Superior temporal gyrus (tissue), 1 donor: Measurements from ENCODE around the gene GOLGA7B.

Experiments
- DNase-seq: peaks from one replicate; pipeline ENCODE4 v3.0.0-alpha.2; 2016; ENCODE audit errors: extremely low spot score

GOLGA7B gene

DNA sequence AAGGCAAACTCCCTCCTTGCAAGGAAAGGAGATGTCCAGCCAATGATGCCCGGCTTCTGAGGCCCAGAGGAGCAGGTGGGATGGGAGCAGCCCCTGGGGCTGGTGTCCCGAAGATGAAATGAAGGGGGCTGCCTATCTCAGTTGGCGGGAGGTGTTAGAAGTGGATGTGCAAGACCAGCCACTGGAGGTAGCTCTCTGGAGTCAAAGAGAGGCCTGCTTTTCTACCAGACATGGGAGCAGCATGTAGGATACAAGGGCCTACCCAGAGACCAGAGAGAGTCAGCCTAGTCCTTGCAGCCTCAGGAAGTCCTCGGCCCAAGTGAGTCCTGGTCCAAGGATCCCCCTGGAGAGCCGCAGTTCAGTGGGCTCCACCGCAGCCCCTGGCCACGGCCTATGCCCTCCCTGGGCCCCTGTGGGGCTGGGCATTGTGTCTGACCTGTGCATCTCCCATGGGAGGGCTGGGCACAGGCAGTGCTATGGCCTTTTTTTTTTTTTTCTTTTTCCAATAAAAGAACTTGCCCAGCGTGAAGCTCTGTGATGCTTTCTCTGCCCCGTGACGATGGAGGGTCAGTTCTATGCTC, 17.7 kb downstream of the GOLGA7B start:
- no peak for DNase-seq

DNA sequence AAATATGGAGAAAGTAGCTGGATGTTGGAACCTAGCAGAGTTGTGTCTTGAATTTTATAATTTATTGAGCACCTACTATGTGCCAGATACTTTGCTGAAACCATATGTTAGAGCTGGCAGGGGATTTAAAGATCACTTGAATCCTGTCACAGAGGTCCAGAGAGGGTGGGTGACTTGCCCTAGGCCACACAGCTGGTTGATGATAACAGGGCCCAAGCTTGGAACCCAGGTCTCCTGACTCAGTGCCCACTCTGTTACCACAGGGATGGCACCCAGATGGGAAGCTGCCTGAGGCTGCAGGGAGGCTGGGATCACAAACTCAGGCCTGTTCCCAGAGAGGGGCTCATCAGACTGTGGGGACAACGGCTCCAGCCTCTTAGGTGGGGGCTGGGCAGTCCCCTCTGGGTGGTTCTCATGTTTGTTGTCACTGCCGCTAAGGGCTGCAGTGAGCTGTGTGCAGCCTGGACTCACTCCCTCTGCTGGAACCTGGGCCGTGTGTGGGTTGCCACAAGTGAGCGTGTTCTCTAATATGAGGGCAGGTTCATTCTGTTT, 18.6 kb downstream of the GOLGA7B start:
- DNase-seq, result no peak

DNA sequence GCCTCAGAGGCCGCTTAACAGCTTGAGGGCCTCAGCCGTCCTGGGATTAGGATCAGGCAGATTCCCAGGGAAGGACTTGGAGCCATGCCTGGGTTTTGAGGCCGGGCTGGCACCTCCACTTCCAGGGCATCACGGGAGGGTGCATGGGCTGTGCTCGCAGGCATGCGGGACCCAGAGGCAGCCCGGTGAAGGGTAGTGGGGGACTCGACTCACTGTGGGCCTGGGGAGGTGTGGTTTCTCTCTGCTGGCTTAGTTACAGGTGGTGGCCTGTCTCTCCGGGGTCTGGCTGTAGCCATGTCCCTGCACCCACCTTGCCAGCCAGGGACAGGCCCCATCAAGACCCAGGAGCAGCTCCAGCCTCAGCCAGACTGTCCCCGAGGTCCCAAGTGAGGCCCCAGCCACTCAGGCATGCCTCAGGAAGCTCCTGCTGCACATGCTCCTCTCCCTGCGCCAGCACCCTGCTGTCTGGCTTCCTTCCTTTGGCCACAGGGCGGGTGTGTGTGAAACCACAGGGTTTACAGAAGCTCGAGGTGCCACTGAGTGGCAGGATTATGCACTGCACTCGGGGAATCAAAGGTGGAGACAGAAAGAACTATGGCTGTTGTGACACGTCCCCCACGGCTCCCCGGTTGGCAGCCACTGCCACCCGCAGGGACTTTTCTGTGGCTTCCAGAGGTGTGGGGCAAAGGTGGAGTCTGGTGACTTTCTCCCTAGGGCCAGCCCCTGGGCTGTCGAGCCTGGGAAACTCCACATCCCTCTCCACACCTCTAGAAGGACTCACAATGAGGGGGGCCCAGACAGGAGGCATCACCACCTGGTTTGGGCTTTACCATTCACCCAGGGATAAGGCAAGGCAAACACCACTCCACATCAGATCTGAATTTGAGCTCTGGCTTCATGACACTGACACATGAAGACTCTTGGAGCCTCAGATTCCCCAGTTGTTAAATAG, 19.7 kb downstream of the GOLGA7B start:
- DNase-seq, result peak; percentile 77

DNA sequence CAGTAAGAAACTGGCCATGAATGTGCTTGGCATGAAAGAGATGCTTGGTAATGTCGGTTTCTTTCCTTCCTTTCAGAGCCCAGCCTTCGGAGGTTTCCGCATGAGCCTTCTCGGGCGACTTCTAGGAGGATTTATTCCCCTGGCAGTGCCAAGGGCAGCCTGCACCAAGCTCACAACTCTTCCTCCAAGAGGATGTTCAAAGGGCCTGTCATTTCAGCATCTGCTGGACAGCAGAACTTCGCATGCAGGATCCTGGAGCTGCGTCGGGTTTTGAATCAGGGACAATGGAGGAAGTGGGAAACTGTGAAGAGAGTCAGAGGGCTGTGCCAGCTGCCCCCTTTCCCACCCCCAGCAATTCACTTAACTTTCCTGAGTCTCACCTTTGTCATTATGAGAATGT, 21.3 kb downstream of the GOLGA7B start:
- DNase-seq, result no peak

DNA sequence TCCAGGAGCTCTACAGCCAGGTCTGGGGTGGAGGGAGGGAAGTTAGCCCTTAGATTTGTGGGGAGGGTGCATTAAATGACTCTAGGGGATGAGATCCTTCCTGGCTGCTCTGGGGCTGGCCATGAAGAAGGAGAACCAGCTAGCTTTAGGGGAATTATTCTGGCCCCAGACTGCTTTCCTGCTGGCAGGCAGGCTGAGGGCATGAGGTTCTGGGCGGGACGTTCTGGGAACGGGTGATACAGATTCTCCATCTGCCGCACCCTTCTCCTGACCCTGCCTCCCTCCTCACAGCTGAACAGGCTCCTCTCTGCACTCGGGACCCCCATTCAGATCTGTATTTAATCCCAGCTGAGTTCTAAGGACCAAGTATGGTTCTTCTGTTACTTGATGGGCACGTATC, 23.9 kb downstream of the GOLGA7B start:
- no peak for DNase-seq

DNA sequence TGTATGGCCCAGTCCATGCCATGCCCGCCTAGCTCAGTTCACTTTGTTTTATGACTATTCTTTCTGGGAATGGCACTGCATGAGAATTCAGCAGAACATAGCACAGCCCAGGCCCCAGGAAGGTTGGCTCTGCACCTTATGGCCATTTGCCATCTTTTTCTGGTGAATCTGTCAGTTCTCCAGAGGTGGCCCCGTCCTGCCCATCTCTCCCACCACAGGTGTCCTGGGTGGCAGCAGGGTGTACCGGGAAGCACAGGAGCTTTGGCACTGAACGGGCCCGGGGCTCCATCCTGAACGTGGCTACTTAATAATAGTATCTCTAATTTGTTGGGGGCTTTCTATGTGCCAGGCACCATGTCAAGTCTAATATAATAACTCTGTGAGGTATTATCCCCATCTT, 24.7 kb downstream of the GOLGA7B start:
- DNase-seq, result no peak

DNA sequence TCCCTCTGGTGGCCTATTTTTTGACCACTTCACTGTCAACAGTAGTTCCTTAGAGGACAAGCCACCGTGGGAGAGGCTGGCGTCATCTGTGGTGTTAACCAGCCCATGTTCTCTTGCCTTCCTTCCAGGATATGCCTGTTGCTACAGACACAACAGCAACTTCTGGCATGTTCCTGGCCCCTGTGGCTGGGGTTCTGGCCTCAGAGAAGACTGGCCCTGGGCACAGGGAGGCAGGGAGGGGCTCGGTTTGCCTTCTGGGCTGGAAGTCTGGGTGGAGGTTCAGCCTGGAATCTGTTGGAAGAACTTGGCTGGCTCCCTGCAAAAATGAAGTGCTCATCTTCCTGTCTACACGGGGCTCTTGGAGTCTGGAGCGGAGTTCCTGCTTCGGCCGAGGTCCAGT, 25.7 kb downstream of the GOLGA7B start:
- no peak for DNase-seq

DNA sequence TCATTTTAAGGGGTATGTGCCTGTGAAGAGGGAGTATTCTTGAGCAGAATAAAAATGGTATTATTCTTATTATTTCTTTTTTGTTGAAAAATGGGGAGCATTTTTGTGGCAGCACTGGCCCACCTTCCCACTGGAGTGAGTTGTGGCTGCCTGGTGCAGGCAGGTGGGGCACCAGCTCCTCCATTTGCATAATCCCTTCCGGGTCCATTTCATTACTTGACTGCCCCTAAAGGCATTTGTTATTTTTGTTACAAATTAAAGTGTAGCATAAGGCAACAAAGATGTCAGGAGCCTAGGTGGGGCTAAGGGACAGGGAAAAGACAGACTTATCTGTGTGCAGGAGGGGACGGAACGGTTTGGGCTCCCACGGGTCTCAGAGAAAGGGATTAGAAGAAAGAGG, 26.8 kb downstream of the GOLGA7B start:
- DNase-seq, result no peak

DNA sequence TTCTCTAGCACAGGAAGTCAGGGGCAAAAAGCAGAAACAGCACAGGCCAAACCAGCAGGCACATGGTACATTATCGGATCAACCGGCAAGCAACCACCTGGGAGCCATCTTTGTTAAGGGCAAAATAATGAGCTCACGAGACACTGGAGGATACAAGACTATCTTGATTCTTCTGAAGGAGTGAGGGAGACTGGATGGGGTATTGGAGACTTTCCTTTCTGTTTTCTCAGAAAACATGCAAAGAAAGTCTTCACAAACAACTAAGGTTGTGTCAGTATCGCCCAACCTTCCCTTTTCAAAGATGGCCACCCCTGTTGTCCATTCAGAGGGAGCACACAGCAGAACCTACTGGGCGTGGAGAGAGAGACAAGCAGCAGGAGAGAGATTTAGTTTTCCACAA, 29.6 kb downstream of the GOLGA7B start:
- DNase-seq, result no peak

DNA sequence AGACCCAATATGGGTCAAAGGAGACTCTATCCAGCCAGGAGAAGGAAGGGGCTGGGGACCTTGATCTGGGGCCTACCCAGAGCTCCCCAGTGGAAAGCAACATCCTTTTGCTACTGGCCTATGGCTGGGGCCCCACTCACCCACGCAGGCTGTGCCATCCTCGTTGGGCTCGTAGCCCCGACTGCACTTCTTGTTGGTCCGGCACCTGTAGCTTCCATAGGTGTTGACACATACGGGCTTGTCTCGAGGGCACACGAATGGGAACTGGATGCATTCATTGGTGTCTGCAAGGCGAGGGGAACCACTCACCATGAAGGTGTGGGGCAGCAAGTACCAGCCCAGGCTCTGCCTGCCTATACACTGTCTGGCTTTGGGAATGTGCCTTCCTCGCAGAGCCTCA, 30.5 kb downstream of the GOLGA7B start:
- DNase-seq, result no peak

DNA sequence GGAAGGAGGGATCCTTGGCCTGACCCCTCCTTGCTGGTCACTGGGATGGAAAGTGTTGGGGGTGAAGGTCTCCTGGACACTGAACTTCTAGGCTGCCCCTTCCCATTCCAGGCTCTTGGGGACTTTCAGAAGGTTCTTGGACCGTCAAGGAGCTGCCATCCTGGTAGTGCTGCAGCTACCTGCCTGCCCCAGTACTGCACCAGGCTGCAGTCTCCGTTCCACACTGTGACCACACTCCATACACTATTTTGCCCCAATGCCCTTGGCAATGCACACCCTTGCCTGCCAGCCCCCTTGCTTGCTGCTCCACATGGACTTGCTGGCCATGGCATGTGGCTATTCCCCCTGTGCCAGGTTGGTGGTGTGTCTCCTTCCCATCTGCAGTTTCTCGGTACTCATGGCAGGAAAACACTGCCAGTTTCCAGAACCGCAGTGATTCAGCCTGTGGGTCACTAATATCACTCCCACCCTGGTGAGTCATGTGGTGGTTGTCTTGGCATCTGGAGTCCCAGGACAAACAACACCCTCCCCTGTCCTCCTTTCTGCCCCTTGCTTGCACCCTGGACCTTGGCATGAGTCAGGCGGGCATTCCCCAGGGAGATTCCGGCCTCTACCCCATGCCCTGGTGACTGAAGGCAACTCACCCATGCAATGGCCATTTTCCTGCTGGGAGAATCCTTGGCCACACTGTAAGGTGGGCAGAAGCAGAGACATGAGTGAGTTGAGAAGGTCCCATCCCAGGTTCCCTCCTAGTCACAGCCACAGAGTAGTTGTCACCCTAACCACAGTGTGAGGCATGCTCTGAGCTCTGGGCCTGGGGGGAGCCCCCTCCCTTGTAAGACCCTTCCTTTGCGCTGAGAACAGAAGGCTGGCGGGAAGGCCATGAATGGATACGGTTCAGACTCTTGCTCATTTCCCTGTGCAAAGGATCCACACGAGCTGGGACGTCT, 32.8 kb downstream of the GOLGA7B start:
- no peak for DNase-seq

DNA sequence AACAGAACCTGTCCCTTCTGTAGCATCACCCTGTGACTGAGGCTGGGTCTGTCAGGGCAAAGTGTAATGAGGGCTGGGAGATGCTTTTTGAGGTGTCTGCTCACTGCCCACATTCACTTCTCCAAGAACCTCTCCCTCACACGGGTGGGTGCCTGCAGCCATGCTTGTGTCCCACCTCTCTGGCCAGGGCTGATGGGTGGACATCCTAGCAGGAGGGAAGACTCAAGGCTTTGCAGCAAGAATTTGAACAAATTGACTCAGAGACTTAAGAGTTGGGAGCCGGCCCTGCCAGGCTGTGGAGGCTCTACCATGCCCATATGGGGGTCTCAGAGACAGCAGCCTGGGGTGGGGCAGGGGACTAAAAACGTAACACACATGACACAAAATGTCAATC, 33.4 kb downstream of the GOLGA7B start:
- no peak for DNase-seq

DNA sequence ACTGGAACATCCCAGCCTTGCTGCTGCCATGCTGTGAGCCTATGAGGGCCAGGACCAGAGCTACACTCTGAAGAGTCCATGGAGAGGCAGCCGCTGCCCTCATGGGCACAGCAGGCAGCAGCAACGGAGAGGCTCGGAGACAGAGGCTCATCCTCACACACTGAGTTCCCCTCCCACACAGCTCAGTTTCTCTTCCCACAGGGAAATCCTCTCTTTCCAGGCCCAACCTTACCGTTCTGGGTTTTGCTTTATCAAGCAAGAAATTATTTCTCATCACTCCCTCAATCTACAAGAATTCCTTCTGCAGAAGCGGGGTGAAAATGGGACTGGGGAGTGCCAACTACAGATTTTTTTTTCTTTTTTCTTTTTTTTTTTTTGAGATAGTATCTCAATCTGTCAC, 36.6 kb downstream of the GOLGA7B start:
- DNase-seq, result peak; percentile 22

DNA sequence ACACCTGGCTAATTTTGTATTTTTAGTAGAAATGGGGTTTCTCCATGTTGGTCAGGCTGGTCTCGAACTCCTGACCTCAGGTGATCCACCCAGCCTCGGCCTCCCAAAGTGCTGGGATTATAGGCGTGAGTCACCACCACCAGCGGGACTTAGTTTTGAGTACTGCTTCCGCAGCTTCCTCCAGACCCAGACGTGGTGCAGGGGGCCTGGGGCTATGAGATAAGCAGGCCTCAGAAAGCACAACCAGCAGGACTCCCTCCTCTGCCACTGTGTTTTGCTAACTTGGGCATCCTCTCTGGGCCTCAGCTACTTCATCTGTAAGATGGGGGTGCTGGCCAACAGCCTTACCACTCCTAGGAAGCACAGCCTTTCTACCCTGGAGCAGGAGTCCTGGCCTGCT, 37.8 kb downstream of the GOLGA7B start:
- DNase-seq, result no peak

DNA sequence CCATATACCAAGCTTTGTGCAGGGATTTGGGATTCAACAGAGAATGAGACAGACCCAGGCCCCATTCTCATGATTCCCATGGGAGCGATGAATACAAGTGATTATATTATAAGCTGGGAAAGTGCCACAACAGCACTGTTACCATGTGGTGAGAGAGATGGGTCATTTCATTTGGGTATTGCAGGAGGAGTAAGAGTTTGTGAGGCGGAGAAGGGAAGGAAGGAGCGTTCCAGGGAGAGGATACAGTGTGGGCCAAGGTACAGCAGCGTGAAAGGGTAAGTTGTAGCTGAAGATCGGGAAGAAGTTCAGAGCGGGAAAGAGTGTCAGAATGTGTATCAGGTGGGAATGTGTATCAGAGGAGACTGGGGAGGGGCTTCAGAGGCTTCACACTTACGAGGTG, 38.5 kb downstream of the GOLGA7B start:
- no peak for DNase-seq

DNA sequence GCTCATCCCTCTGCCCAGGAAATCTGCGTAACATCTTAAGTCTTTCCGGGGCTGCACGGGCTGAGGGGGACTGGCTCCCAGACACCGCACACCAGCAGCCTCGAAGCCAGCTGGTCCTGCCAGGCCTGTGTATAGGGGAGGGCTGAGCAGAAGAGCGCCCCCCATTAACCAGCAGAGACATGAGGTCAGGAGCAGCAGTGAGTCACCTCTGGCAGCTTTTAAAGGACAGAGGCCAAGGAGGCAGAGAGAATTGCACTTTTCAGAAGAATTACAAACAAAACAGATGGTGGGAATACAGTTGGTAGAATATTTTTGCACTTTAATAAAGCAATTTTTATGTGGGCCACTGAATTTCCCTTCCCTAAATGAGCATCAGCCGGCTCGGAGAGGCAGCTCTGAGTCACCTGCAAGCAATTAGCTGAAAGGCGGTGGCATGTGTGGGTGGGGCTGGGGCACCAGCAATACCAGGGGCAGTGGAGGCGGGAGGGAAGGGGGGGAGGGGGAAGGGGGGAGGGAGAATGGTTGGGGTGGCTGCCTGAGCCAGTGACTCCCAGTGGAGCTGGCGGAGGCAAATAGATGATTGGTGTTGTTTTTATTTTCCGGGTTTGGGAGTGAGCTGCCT, 39.1 kb downstream of the GOLGA7B start:
- no peak for DNase-seq

DNA sequence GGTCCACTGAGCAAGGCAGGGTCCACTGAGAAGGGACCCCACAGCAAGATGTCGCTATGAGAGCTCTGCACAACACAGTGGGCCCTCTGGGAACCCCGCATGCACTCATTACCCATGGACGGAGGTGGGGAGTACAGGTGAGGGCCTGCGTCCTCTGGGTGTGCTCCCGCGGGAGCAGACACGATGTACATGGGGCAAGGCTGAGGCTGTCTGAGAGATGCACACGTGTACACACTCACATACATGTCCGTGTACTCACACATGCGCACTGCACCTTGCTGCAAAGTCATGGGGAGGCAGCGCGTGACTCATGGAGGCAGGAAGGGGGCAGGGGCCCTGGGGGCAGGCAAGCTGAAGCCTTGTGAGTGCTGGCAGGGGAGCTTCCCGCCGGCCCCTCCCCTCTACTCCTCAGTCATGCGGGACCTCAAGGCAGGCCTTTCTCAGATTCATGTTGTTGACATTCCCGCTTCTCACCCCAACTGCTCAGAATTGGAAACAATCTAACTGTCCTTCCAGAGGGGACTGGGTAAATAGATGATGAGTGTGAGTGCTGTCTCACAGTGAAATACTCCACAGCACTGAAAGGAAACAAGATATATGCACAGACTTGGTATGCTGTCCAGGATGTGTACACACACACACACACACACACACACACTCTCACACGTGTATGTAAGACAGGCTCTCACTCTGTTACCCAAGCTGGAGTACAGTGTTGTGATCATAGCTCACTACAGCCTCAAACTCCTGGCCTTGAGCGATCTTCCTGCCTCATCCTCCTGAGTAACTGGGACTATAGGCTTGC, 40.0 kb downstream of the GOLGA7B start:
- DNase-seq, result no peak

DNA sequence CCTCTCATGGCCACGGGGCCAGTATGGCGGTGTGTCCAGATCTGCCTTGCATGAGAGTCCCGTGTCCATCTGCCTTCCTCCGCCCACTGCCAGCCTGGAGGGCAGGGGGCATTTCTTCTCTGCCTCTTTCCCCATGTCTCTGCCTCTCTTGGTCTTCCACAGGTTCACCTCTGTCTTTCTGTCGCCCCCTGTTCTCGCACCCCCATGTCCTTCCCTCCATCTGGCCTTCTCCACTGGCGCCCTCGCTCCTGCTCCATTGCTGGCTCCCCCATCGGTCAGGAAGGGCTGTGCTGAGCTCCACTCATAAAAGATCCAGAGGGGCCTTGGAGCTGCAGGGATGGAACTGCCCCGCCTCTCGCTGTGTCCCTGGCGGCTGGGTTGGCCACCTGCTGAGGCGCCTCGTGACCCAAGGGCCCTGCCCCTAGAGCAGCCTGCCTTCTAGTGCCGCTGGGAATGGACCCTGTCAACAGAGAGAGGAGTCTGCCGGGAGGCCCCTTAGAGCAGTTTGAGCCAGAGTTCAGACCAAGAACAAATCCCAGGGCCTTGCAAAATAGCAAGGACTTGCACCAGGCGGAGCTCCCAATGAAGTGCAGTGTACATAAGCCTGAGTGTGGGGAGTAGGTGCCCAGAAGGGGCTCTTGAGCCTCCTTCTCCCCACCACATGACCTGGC, 42.0 kb downstream of the GOLGA7B start:
- DNase-seq, result no peak

DNA sequence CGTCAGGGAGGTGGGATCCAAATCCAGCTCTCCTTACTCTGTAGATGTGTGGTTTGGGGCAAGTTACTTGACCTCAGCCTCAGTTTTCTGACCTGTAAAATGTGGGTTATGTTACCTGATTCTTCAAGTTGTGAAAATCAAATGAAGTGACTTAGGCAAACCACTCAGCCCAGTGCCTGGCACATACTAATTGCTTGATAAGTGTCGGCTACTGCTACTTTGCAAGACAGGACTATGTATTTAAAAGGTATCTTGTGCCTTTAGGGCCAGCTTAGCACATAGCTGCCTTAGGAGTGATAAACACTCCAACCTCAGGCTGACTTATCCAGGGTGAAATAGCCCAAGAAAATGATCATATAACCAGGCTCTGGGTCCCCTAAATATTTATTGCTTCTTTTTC, 42.9 kb downstream of the GOLGA7B start:
- no peak for DNase-seq

DNA sequence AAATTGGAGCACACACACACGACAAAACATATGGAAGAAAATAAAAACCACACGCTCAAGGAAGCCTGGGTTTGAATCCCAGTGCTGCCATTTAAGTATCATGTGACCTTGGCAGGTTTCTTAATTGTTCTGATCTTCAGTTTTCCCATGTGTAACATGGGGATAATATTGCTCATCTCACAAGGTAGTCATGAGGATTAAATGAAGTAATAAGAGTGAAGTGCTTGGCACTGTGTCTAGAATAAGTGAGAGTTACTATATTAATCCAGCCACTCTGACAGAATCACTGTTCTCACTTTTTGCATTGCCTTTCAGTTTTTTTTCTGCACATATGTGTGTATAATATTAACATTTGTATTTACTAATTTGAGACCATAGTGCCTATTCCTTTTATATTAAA, 43.3 kb downstream of the GOLGA7B start:
- no peak for DNase-seq
